Measurements from ENCODE around the gene ITGB7. TPM values are rescaled to one million over a fixed set of nuclear protein-coding genes. Genes with fewer than 3 reads are reported as not detected.
A peak's percentile ranks its signal among the peaks of the same experiment; 100 is the strongest.

The ITGB7 gene
- total RNA-seq, 1 experiment from 2014 or later = 0.90 TPM

GRCh38 chr12:53181935-53182334, 25.1 kb downstream of the ITGB7 start:
- peaks cover 41% of the 10 kb centered on the region for H3K36me3 Mint-ChIP-seq
- peaks cover 18% of the 10 kb centered on the region for H3K4me1 Mint-ChIP-seq
- POLR2A ChIA-PET = no interaction called here
- ATAC-seq (no peak), DNase-seq (ENCODE audit: low spot score) (no peak)
- no peak overlapping the region for H3K27ac Mint-ChIP-seq
- CTCF ChIA-PET = interaction anchor here (0.9 to 3.4 kb wide), 9 partner anchors 8 to 140 kb away, joined by 3 to 37 read pairs (median 11); partner anchors contain the start of gene AAAS
- TF ChIP-seq MXD4 (CRISPR knock-in tag; IDR thresholded peaks at IDR 0.05; ENCODE audit: borderline replicate concordance) (no peak), MAX (CRISPR knock-in tag; IDR thresholded peaks at IDR 0.05) (no peak), ZBTB21 (CRISPR knock-in tag; IDR thresholded peaks at IDR 0.05; ENCODE audit: borderline replicate concordance) (no peak), OVOL2 (CRISPR knock-in tag; IDR thresholded peaks at IDR 0.05; ENCODE audit: borderline replicate concordance) (no peak), FOXP1 (CRISPR knock-in tag; IDR thresholded peaks at IDR 0.05; ENCODE audit: borderline replicate concordance) (no peak), ZNF423 (CRISPR knock-in tag; IDR thresholded peaks at IDR 0.05) (no peak), TCF7 (CRISPR knock-in tag; IDR thresholded peaks at IDR 0.05; ENCODE audit: low read depth) (no peak), CDX4 (CRISPR knock-in tag; IDR thresholded peaks at IDR 0.05; ENCODE audit: borderline replicate concordance) (no peak), HMGXB4 (CRISPR knock-in tag; IDR thresholded peaks at IDR 0.05) (no peak), STAT6 (CRISPR knock-in tag; conservative IDR thresholded peaks at IDR 0.05; ENCODE audit: low read depth) (no peak), IRF1 (CRISPR knock-in tag; IDR thresholded peaks at IDR 0.05) (no peak), ZNF671 (CRISPR knock-in tag; IDR thresholded peaks at IDR 0.05) (no peak), ELF4 (CRISPR knock-in tag; IDR thresholded peaks at IDR 0.05; ENCODE audit: low read depth) (no peak)
- H3K27me3 Mint-ChIP-seq (ENCODE audit: low read depth) = peaks cover 33% of the 10 kb centered on the region
- H3K9me3 Mint-ChIP-seq = no peaks in the 10 kb centered on the region
- peak overlapping the region; percentile 91 for H3K4me3 Mint-ChIP-seq

- ChIA-PET CTCF (interaction anchor here (0.9 to 3.4 kb wide), 22 partner anchors 8 to 171 kb away, joined by 3 to 37 read pairs (median 6); partner anchors contain the start of genes AAAS, ESPL1, IGFBP6 and MYG1), POLR2A (interaction anchor here (0.9 to 1.7 kb wide), 6 partner anchors 39 to 133 kb away, joined by 3 to 9 read pairs (median 3); partner anchors contain the start of genes PFDN5 and SPRYD3)
- Mint-ChIP-seq H3K9me3 (no peaks in the 10 kb centered on the region), H3K4me3 (peak overlapping the region; percentile 91), H3K27ac (peak overlapping the region; percentile 84), H3K4me1 (peaks cover 18% of the 10 kb centered on the region), H3K36me3 (peaks cover 33% of the 10 kb centered on the region), H3K27me3 (ENCODE audit: low read depth) (peaks cover 41% of the 10 kb centered on the region)
- ATAC-seq = peak; percentile 61
- DNase-seq (ENCODE audit: low spot score) = peak; percentile 77
- TF ChIP-seq FOXP1 (CRISPR knock-in tag; IDR thresholded peaks at IDR 0.05; ENCODE audit: borderline replicate concordance) (peak; percentile 63), ZBTB43 (CRISPR knock-in tag; IDR thresholded peaks at IDR 0.05) (peak; percentile 56; the same call in 1 of the 2 replicates), GABPB1 (CRISPR knock-in tag; IDR thresholded peaks at IDR 0.05) (no peak), PREB (CRISPR knock-in tag; IDR thresholded peaks at IDR 0.05; ENCODE audit: borderline replicate concordance) (no peak), HMGXB4 (CRISPR knock-in tag; IDR thresholded peaks at IDR 0.05) (0 out of 2 replicates have a peak, but pooled peaks have one; percentile 37), SMAD4 (CRISPR knock-in tag; IDR thresholded peaks at IDR 0.05) (no peak), RELA (CRISPR knock-in tag; IDR thresholded peaks at IDR 0.05; ENCODE audit: borderline replicate concordance) (no peak), TP53 (CRISPR knock-in tag; IDR thresholded peaks at IDR 0.05) (0 out of 2 replicates have a peak, but pooled peaks have one; percentile 8), MLX (CRISPR knock-in tag; IDR thresholded peaks at IDR 0.05) (no peak)
These were observed 26.0 kb downstream of the ITGB7 start for GRCh38 chr12:53180931-53181645.

Data from WTC11 (cell line).